ENCODE measurements around the gene KCNAB1.

- TF ChIP-seq CTCF (IDR thresholded peaks at IDR 0.05; ENCODE audit: insufficient read depth, low read length, poor library complexity, severe bottlenecking) (no peak), EZH2phosphoT487 (conservative IDR thresholded peaks at IDR 0.05; ENCODE audit: low read length) (no peak)
These were observed 46.4 kb downstream of the KCNAB1 start for GRCh38 chr3:156166808-156167207.
